Measurements from ENCODE around the gene SYNDIG1. TPM values are rescaled to one million over a fixed set of nuclear protein-coding genes. Genes with fewer than 3 reads are reported as not detected.
"Not testable (repeated sequence)": the region's sequence is repeated elsewhere in the genome, so short reads cannot be mapped to it uniquely, and the experiment has no call there.

Gene SYNDIG1
- total RNA-seq, 4 donors from 2014 or later: 5.1 to 15.9 (median 14.3) TPM

DNA sequence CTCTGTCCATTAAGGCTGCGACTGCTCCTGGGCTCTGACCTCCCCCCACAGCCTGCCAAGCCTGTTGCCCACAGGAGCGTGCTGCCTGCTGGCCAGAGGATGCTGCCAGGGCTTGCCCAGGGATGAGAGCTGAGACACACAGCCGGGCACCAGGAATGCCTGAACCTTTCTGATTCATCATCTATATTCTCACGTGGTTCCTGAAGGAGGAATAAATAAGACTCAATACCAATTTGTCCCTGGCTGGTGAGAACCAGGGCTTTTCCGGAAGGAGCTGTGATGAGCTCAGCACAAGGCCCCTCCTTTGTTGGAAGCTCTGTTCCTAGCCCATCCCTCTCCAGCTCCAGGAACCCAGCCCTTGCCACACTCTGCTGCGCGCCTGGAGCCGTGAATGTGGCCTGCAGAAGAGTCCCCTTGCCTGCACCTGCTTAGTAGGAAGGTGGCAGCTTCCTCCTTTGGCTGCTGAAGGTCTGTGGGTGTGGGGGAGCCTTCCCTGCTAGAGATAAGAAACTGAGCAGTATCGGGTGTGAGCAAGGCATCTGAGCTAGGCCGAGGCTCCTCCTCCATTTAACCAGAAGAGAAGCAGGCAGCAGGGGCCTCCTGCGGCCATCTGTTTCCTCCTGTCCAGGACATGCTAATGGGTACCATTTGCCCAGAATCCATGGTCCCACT lies 37.9 kb downstream of the SYNDIG1 start:
- TF ChIP-seq, protein P1, sequence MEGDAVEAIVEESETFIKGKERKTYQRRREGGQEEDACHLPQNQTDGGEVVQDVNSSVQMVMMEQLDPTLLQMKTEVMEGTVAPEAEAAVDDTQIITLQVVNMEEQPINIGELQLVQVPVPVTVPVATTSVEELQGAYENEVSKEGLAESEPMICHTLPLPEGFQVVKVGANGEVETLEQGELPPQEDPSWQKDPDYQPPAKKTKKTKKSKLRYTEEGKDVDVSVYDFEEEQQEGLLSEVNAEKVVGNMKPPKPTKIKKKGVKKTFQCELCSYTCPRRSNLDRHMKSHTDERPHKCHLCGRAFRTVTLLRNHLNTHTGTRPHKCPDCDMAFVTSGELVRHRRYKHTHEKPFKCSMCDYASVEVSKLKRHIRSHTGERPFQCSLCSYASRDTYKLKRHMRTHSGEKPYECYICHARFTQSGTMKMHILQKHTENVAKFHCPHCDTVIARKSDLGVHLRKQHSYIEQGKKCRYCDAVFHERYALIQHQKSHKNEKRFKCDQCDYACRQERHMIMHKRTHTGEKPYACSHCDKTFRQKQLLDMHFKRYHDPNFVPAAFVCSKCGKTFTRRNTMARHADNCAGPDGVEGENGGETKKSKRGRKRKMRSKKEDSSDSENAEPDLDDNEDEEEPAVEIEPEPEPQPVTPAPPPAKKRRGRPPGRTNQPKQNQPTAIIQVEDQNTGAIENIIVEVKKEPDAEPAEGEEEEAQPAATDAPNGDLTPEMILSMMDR (IDR thresholded peaks at IDR 0.05): no peak
- TF ChIP-seq EP300 (IDR thresholded peaks at IDR 0.05): no peak
- no peak for TF ChIP-seq POLR2A (IDR thresholded peaks at IDR 0.05)
- Histone ChIP-seq H3K4me3 (no peak overlapping the region), H3K27ac (no peak overlapping the region), H3K4me1 (no peaks in the 10 kb centered on the region), H3K27me3 (no peaks in the 10 kb centered on the region), H3K9me3 (no peaks in the 10 kb centered on the region), H3K36me3 (no peaks in the 10 kb centered on the region)
- WGBS, 2 donors: 64 to 80% methylated on average over 11 of the region's 11 CpGs
- no peak for DNase-seq (ENCODE audit: low spot score in 2 of 2)

DNA sequence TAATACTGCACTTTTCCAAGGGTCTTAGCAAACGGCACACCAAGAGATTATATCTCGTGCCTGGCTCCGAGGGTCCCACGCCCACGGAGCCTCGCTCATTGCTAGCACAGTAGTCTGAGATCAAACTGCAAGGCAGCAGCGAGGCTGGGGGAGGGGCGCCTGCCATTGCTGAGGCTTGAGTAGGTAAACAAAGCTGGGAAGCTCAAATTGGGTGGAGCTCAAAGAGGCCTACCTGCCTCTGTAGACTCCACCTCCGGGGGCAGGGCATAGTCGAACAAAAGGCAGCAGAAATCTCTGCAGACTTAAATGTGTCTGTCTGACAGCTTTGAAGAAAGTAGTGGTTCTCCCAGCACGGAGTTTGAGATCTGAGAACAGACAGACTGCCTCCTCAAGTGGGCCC lies 43.0 kb downstream of the SYNDIG1 start:
- not testable (repeated sequence) for H3K36me3 ChIP-seq; H3K4me3 ChIP-seq; DNase-seq (ENCODE audit: low spot score in 2 of 2); H3K27ac ChIP-seq; H3K27me3 ChIP-seq; H3K4me1 ChIP-seq; H3K9me3 ChIP-seq
- WGBS, 2 donors: 81 to 86% methylated on average over 11 of the region's 11 CpGs

DNA sequence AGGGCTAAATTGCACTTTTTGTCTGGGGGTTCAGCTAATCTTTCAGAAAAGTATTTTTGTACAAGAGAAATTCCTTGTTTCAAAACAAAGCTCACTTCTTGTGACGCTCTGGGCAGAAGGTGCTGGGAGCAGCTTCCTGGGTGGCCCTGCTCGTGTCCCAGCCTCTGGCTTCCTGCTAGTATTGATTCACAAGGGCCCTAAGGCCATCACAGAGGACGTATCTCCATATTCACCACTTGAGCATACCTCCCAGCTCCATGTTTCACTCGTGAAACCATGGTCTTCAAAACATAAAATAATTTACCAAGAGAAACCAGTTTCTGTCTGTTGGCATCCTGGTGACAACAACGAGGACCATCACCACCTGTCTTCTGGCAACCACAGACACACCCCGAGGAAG lies 49.1 kb downstream of the SYNDIG1 start:
- H3K27ac ChIP-seq: no peak overlapping the region
- no peaks in the 10 kb centered on the region for H3K27me3 ChIP-seq
- H3K9me3 ChIP-seq: no peaks in the 10 kb centered on the region
- TF ChIP-seq EP300 (IDR thresholded peaks at IDR 0.05) (no peak), POLR2A (IDR thresholded peaks at IDR 0.05) (no peak)
- TF ChIP-seq, protein P1 (IDR thresholded peaks at IDR 0.05): no peak
- no peak overlapping the region for H3K4me3 ChIP-seq
- WGBS, 2 donors: 61 to 63% methylated on average over 6 of the region's 6 CpGs
- no peak for DNase-seq (ENCODE audit: low spot score in 2 of 2)
- H3K4me1 ChIP-seq: no peaks in the 10 kb centered on the region
- H3K36me3 ChIP-seq: no peaks in the 10 kb centered on the region

DNA sequence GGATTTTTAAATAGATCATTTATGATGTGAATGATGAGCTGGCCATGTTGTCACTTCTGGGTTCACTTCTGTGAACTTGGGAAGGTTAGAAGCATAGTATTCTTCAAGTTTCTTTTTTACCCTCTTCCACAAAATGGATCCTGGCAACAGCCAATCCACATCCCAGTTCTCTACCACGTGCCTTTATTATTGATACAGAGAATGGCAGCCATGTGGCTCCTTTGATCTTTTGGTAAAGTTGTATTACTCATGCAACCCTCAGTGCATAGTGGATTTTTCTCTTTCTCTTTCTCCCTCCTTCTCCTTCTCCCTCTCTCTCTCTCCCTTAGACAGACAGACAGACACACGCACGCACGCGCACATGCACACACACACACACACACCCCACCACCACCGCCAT lies 50.0 kb downstream of the SYNDIG1 start:
- H3K9me3 ChIP-seq: no peaks in the 10 kb centered on the region
- DNase-seq (ENCODE audit: low spot score in 2 of 2): no peak
- no peak overlapping the region for H3K27ac ChIP-seq
- no peaks in the 10 kb centered on the region for H3K27me3 ChIP-seq
- H3K4me1 ChIP-seq: no peaks in the 10 kb centered on the region
- H3K4me3 ChIP-seq: no peak overlapping the region
- no peaks in the 10 kb centered on the region for H3K36me3 ChIP-seq
- TF ChIP-seq POLR2A (IDR thresholded peaks at IDR 0.05) (no peak), EP300 (IDR thresholded peaks at IDR 0.05) (no peak)
- TF ChIP-seq, protein P1 (IDR thresholded peaks at IDR 0.05): no peak
- 91 to 93% methylated on average over 6 of the region's 6 CpGs for WGBS, 2 donors

DNA sequence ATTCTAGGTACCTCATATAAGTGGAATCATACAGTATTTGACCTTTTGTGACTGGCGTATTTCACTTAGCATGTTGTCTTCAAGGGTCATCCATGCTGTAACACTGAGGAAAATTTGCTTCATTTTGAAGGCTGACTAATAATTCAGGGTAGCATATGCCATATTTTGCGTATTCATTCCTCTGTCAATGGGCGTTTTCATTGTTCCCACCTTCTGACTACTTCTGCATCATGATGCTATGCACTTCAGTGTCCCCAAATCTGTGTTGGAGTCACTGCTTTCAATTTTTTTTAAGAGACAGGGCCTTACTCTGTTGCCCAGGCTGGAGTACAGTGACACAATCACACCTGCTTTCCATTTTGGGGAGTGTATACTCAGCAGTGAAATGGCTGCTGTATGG lies 51.6 kb downstream of the SYNDIG1 start:
- no peak overlapping the region for H3K4me3 ChIP-seq
- DNase-seq (ENCODE audit: low spot score in 2 of 2): no peak
- H3K27me3 ChIP-seq: no peaks in the 10 kb centered on the region
- no peaks in the 10 kb centered on the region for H3K36me3 ChIP-seq
- TF ChIP-seq EP300 (IDR thresholded peaks at IDR 0.05): no peak
- TF ChIP-seq, protein P1 (IDR thresholded peaks at IDR 0.05): no peak
- TF ChIP-seq POLR2A (IDR thresholded peaks at IDR 0.05): no peak
- 89 to 95% methylated on average over 3 of the region's 3 CpGs for whole genome bisulfite sequencing, 2 donors
- H3K27ac ChIP-seq: no peak overlapping the region
- H3K4me1 ChIP-seq: no peaks in the 10 kb centered on the region
- H3K9me3 ChIP-seq: no peaks in the 10 kb centered on the region

Measured in tibial nerve (tissue), 4 donors.